ENCODE results near the gene TSHZ2.

DNA sequence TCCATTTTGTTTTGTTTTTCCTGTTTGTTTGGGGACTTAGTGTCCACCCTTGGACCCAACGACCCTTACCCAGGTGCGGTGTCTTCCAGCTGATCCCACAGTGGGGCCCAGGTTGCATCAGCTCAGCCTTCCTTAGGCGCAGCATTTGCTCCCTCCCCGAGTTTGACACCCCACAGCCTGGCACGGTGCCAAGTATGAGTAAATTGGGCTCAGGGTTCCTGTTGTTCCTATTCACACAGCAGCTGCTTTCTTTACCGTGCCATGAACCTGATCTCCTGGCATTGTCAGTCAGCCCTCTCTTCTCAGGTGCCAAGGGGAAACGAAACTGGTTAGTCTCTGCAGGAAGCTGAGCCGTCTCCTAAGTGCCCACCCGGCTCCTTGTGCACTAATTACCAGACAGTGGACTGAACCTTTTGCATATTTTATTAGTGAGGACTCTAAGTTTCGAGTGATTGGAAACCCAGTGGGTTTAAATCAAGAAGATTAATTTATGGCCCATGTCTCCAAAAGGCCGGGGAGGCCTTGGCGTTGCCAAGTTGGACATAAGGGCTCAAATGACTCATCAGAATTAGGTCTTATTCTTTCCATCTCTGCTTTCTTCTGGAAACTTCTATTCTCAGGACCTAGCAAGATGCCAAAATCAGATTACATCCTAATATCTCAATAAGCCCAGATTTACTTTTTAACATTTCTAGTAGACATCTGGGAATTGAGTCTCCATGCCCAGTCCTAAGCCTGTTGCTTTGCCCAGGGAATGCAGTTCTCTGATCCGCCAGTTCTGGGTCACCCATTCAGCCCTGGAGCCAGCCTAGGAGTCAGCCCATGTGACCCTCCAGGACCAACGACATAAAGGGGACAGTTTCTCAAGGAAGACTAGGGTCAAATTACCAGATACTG, 68.8 kb downstream of the TSHZ2 start:
- no peak for TF ChIP-seq CTCF (IDR thresholded peaks at IDR 0.05)
- TF ChIP-seq POLR2A (IDR thresholded peaks at IDR 0.05), result no peak
